ENCODE measurements around the gene NUF2. TPM values are rescaled to one million over a fixed set of nuclear protein-coding genes. Genes with fewer than 3 reads are reported as not detected.
"Not testable (repeated sequence)": the region's sequence is repeated elsewhere in the genome, so short reads cannot be mapped to it uniquely, and the experiment has no call there.

Gene NUF2
- total RNA-seq (ENCODE audit: unreplicated experiment), result 6.0 TPM
- long read RNA-seq, partial matches to known transcripts, result 2 of 4 reads
- long read RNA-seq, other reads (novel, unspliced or antisense), result 1 of 4 reads

- H3K36me3 Mint-ChIP-seq (ENCODE audit: low read depth, unreplicated experiment), result no peaks in the 10 kb centered on the region
- no peak for TF ChIP-seq CTCF (IDR thresholded peaks at IDR 0.05; ENCODE audit: unreplicated experiment)
- no peaks in the 10 kb centered on the region for H3K9me3 Mint-ChIP-seq (ENCODE audit: unreplicated experiment)
- H3K27me3 Mint-ChIP-seq (ENCODE audit: unreplicated experiment), result no peaks in the 10 kb centered on the region
- peaks cover 7% of the 10 kb centered on the region for H3K4me1 Mint-ChIP-seq (ENCODE audit: unreplicated experiment)
- peak within 1 kb of the TSS; percentile 96 for H3K27ac Mint-ChIP-seq (ENCODE audit: unreplicated experiment)
- H3K4me3 Mint-ChIP-seq (ENCODE audit: unreplicated experiment), result peak within 1 kb of the TSS; percentile 98
- DNase-seq (ENCODE audit: low spot score), result peak; percentile 97
Measured at GRCh38 chr1:163321311-163322305, at the start of gene NUF2. Gene NUF2, plus strand, starts transcription at chr1:163321954. Its CDS starts 4,098 bp downstream, at chr1:163326052.

- H3K4me1 Mint-ChIP-seq (ENCODE audit: unreplicated experiment), result peaks cover 9% of the 10 kb centered on the region
- H3K27ac Mint-ChIP-seq (ENCODE audit: unreplicated experiment), result no peak overlapping the region
- H3K36me3 Mint-ChIP-seq (ENCODE audit: low read depth, unreplicated experiment), result no peaks in the 10 kb centered on the region
- no peaks in the 10 kb centered on the region for H3K9me3 Mint-ChIP-seq (ENCODE audit: unreplicated experiment)
- no peak for DNase-seq (ENCODE audit: low spot score)
- peaks cover 2% of the 10 kb centered on the region for H3K27me3 Mint-ChIP-seq (ENCODE audit: unreplicated experiment)
- TF ChIP-seq CTCF (IDR thresholded peaks at IDR 0.05; ENCODE audit: unreplicated experiment), result no peak
- no peak overlapping the region for H3K4me3 Mint-ChIP-seq (ENCODE audit: unreplicated experiment)
Measured at GRCh38 chr1:163273766-163274441, 47.9 kb upstream of the NUF2 start.

GRCh38 chr1:163275222-163275621 lies 46.5 kb upstream of the NUF2 start:
- Mint-ChIP-seq H3K4me3 (ENCODE audit: unreplicated experiment) (no peak overlapping the region), H3K9me3 (ENCODE audit: unreplicated experiment) (no peaks in the 10 kb centered on the region), H3K27ac (ENCODE audit: unreplicated experiment) (no peak overlapping the region), H3K36me3 (ENCODE audit: low read depth, unreplicated experiment) (no peaks in the 10 kb centered on the region), H3K4me1 (ENCODE audit: unreplicated experiment) (peaks cover 9% of the 10 kb centered on the region), H3K27me3 (ENCODE audit: unreplicated experiment) (peaks cover 2% of the 10 kb centered on the region)
- DNase-seq (ENCODE audit: low spot score), result no peak
- TF ChIP-seq CTCF (IDR thresholded peaks at IDR 0.05; ENCODE audit: unreplicated experiment), result no peak

GRCh38 chr1:163278602-163279001 lies 43.2 kb upstream of the NUF2 start:
- no peaks in the 10 kb centered on the region for H3K9me3 Mint-ChIP-seq (ENCODE audit: unreplicated experiment)

GRCh38 chr1:163284867-163285266 lies 36.9 kb upstream of the NUF2 start:
- not testable (repeated sequence) for H3K27ac Mint-ChIP-seq (ENCODE audit: unreplicated experiment); H3K27me3 Mint-ChIP-seq (ENCODE audit: unreplicated experiment); DNase-seq (ENCODE audit: low spot score); H3K4me3 Mint-ChIP-seq (ENCODE audit: unreplicated experiment); H3K9me3 Mint-ChIP-seq (ENCODE audit: unreplicated experiment); H3K4me1 Mint-ChIP-seq (ENCODE audit: unreplicated experiment); H3K36me3 Mint-ChIP-seq (ENCODE audit: low read depth, unreplicated experiment)

More at GRCh38 chr1:163278602-163279001, 43.2 kb upstream of the NUF2 start:
- Mint-ChIP-seq H3K36me3 (ENCODE audit: low read depth, unreplicated experiment) (no peaks in the 10 kb centered on the region), H3K27ac (ENCODE audit: unreplicated experiment) (no peak overlapping the region), H3K4me3 (ENCODE audit: unreplicated experiment) (no peak overlapping the region), H3K27me3 (ENCODE audit: unreplicated experiment) (peaks cover 2% of the 10 kb centered on the region), H3K4me1 (ENCODE audit: unreplicated experiment) (no peaks in the 10 kb centered on the region)
- TF ChIP-seq CTCF (IDR thresholded peaks at IDR 0.05; ENCODE audit: unreplicated experiment), result no peak
- no peak for DNase-seq (ENCODE audit: low spot score)

All from endothelial cell (in vitro differentiated cells).